Colonic mucosa (tissue), 4 donors: Measurements from ENCODE around the gene ARHGEF26. TPM values are rescaled to one million over a fixed set of nuclear protein-coding genes. Genes with fewer than 3 reads are reported as not detected.

Experiments
- DNase-seq: peaks from one replicate; pipeline ENCODE4 v3.0.0-alpha.2; 2020
- H3K27ac ChIP-seq: fragments of 200-600 bp; one replicate; pipeline ENCODE4 v1.8.0; 2021
- H3K27me3 ChIP-seq: fragments of 200-600 bp; one replicate; pipeline ENCODE4 v1.8.0; 2021
- H3K36me3 ChIP-seq: fragments of 200-600 bp; one replicate; pipeline ENCODE4 v1.8.0; 2021
- H3K4me1 ChIP-seq: fragments of 200-600 bp; one replicate; pipeline ENCODE4 v1.8.0; 2021; ENCODE audit warnings: mild to moderate bottlenecking
- H3K4me3 ChIP-seq: fragments of 200-600 bp; one replicate; pipeline ENCODE4 v1.8.0; 2021
- H3K9ac ChIP-seq, 2 donors: one replicate each; pipeline ENCODE4 v1.7.0; 2013; ENCODE audit warnings: control low read depth in 2 of 2, low read depth in 2 of 2, low read length in 2 of 2
- H3K9me3 ChIP-seq: fragments of 200-600 bp; one replicate; pipeline ENCODE4 v1.8.0; 2021
- intact Hi-C: fragments of 100-400 bp; cut with DNase I; formaldehyde crosslinking; loops from one replicate; pipeline ENCODE4 v1.14.1; 2022
- total RNA-seq, 2 donors: library from RNA; stranded (reverse); fragmentation: NEBNext Ultra II Directional in 1 of 2; extraction: Animal tissue kit (Norgen Biotek cat#: 25700) in 1 of 2; gene quantifications; one replicate each; pipeline ENCODE4 v1.2.1, GENCODE V29; 2021
- TF ChIP-seq, protein P1 (sequence below): fragments of 200-600 bp; IDR thresholded peaks from one replicate; pipeline ENCODE4 v1.8.0; 2022; ENCODE audit warnings: antibody characterized with exemption, mild to moderate bottlenecking
- donor health status: healthy.
- donor health status: DM: no; HTN: no; CAD: no.
- donor health status: DM: no; HTN: no; CAD: no.

The ARHGEF26 gene
- total RNA-seq, 2 donors from 2014 or later: 5.2 to 6.6 TPM

DNA sequence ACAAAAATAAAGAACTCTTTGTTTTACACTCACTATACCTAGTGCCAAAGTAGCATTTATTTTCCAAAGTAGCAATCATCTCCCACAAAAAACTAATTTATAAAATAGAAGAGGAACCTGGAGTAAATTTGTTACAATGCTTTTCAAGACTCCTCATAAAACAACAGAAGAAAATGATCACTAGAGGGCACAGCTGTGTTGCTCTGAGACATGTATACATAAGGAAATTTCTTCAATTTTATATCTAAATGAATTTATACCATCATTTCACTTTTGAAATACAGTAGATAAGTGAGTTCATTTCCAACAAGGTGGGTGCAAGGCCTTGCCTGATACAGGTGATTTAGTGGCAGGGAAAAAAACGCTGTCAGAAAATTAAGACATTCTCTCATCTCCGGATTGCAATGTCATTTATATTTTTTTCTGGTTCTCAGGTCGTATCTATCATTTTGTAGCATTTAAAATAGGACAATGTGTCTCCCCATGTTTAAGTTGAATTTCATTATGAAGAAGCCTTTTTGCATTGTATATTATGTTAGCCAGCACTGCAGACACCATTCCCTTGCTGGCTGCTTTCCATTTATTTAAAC lies 25.3 kb upstream of the ARHGEF26 start:
- no peak overlapping the region for H3K9ac ChIP-seq
- H3K27me3 ChIP-seq: no peaks in the 10 kb centered on the region
- intact Hi-C loops: loop anchor here (2.0 kb wide), 1 partner anchor 157 kb away; no protein-coding TSS in a partner anchor
- no peaks in the 10 kb centered on the region for H3K4me1 ChIP-seq
- H3K27ac ChIP-seq: no peak overlapping the region
- no peak for DNase-seq
- H3K36me3 ChIP-seq: no peaks in the 10 kb centered on the region
- no peaks in the 10 kb centered on the region for H3K9me3 ChIP-seq
- no peak overlapping the region for H3K4me3 ChIP-seq
- TF ChIP-seq, protein P1, sequence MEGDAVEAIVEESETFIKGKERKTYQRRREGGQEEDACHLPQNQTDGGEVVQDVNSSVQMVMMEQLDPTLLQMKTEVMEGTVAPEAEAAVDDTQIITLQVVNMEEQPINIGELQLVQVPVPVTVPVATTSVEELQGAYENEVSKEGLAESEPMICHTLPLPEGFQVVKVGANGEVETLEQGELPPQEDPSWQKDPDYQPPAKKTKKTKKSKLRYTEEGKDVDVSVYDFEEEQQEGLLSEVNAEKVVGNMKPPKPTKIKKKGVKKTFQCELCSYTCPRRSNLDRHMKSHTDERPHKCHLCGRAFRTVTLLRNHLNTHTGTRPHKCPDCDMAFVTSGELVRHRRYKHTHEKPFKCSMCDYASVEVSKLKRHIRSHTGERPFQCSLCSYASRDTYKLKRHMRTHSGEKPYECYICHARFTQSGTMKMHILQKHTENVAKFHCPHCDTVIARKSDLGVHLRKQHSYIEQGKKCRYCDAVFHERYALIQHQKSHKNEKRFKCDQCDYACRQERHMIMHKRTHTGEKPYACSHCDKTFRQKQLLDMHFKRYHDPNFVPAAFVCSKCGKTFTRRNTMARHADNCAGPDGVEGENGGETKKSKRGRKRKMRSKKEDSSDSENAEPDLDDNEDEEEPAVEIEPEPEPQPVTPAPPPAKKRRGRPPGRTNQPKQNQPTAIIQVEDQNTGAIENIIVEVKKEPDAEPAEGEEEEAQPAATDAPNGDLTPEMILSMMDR: peak; percentile 43

DNA sequence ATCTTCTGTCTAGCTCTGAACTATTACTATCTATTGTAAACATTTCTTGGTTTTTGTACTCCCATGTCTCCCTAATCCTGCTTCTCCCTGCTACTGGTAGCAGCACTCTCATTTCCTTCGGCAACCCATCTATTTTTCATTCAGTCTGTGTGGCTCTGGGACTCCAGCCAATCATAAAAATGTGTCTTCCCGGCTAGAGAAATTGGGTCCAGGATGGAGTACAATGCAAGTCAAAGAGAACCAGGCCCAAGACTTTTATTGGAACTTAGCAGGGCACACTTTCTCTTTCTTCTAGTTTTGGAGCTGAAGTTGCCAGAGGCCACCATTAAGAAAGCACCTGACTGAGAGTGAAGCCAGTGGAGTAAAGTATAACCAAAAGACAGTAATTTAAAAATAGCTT lies 22.8 kb upstream of the ARHGEF26 start:
- TF ChIP-seq, protein P1: no peak
- Histone ChIP-seq H3K4me1 (no peaks in the 10 kb centered on the region), H3K9me3 (no peaks in the 10 kb centered on the region), H3K36me3 (no peaks in the 10 kb centered on the region), H3K27me3 (no peaks in the 10 kb centered on the region), H3K4me3 (no peak overlapping the region), H3K9ac (no peak overlapping the region), H3K27ac (no peak overlapping the region)
- no peak for DNase-seq
- intact Hi-C loops: no loop called here

DNA sequence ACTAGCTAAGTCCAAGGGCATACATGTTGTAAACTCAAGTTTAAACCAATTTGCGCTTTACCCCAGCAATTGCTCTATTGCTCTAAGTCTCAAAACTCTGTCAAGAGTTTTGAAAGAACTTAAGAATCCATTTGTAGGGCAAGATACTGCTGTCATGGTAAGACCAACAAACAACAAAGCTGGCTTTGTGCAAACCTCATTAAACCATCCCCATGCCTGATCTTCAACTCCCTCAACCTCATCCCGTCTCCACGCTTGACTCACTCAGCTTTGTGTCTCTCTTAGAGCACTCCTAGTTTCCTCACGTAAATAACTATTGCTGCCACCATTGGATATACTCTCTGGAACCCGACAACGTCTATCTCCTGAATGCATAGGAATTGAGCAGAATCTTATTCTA lies 20.6 kb upstream of the ARHGEF26 start:
- intact Hi-C loops: no loop called here
- H3K4me1 ChIP-seq: no peaks in the 10 kb centered on the region
- H3K27me3 ChIP-seq: no peaks in the 10 kb centered on the region
- H3K27ac ChIP-seq: no peak overlapping the region
- no peak overlapping the region for H3K4me3 ChIP-seq
- TF ChIP-seq, protein P1: no peak
- no peaks in the 10 kb centered on the region for H3K9me3 ChIP-seq
- no peaks in the 10 kb centered on the region for H3K36me3 ChIP-seq
- H3K9ac ChIP-seq: no peak overlapping the region
- no peak for DNase-seq

DNA sequence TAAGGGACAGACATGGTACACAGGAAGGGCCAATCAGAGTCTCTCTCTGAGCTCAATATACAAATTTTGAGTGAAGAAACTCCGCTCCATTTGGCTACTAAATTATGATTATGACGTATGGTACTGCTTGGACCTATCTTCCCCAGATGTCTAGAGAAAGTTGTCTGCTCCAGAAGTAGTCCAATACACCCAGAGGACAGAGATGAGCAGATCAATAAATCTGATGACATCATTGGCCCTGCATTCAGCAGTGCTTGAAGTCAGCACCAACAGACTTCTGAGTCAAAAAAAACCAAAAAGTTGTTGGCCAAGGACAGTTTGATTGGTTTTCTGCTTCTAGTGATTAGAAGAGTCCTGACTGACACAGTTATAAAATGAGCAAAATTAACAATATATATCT lies 19.9 kb upstream of the ARHGEF26 start:
- no peaks in the 10 kb centered on the region for H3K36me3 ChIP-seq
- no peak overlapping the region for H3K9ac ChIP-seq
- no peak overlapping the region for H3K4me3 ChIP-seq
- no peak overlapping the region for H3K27ac ChIP-seq
- no peak for DNase-seq
- no peaks in the 10 kb centered on the region for H3K27me3 ChIP-seq
- intact Hi-C loops: no loop called here
- TF ChIP-seq, protein P1: no peak
- no peaks in the 10 kb centered on the region for H3K9me3 ChIP-seq
- no peaks in the 10 kb centered on the region for H3K4me1 ChIP-seq

DNA sequence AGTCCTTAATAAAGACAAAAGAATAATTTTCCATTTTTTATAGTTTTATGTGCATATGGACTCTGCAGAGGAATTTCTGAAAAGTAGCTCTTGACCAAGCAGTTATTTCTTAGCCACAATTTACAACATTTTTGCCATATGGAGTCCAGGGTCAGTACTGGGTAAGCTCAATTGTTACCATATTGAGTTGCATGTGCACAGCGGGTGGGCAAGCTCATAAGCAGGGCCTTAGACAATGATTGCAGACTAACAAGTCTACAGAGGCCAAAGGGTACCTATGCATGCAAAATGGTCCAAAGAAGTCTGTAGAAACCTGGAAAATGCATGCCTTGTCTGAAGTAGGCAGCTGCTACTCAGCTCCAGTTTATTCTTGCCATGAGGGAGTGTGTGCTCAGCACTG lies 19.0 kb upstream of the ARHGEF26 start:
- no peak overlapping the region for H3K9ac ChIP-seq
- intact Hi-C loops: no loop called here
- H3K4me1 ChIP-seq: no peaks in the 10 kb centered on the region
- H3K4me3 ChIP-seq: no peak overlapping the region
- H3K27me3 ChIP-seq: no peaks in the 10 kb centered on the region
- TF ChIP-seq, protein P1: no peak
- no peak for DNase-seq
- no peaks in the 10 kb centered on the region for H3K9me3 ChIP-seq
- H3K36me3 ChIP-seq: no peaks in the 10 kb centered on the region
- no peak overlapping the region for H3K27ac ChIP-seq
